H1 (cell line): Measurements from ENCODE around the gene RPS5. TPM values are rescaled to one million over a fixed set of nuclear protein-coding genes. Genes with fewer than 3 reads are reported as not detected.
A peak's percentile ranks its signal among the peaks of the same experiment; 100 is the strongest.

Source experiments
- CHD2 ChIP-seq: IDR thresholded peaks from 2 replicates; pipeline ENCODE4 v1.6.1; 2012; ENCODE audit warnings: low read length, improper control_type of control experiment
- NRF1 ChIP-seq: IDR thresholded peaks from 2 replicates; pipeline ENCODE4 v1.6.1; 2011; ENCODE audit warnings: mild to moderate bottlenecking, low read depth, low read length, improper control_type of control experiment
- RAD21 ChIP-seq, 2 experiments: IDR thresholded peaks in 1 of 2; conservative IDR thresholded peaks in 1 of 2; 2 replicates each; pipeline ENCODE4 v1.6.1; 2011; ENCODE audit warnings: low read depth in 2 of 2, low read length in 2 of 2, improper control_type of control experiment in 1 of 2, inconsistent platforms in 1 of 2, mild to moderate bottlenecking in 1 of 2, moderate library complexity in 1 of 2
- RFX5 ChIP-seq: IDR thresholded peaks from 2 replicates; pipeline ENCODE4 v1.6.1; 2011; ENCODE audit warnings: low read depth, low read length, improper control_type of control experiment, borderline replicate concordance
- SAP30 ChIP-seq: fragments of 300-600 bp; sonication (generic); IDR thresholded peaks from 2 replicates; pipeline ENCODE4 v1.7.1; 2012; ENCODE audit warnings: low read length, moderate library complexity, mild to moderate bottlenecking, inconsistent platforms; ENCODE audit not compliant: insufficient read depth, insufficient replicate concordance
- polyA plus RNA-seq, 7 experiments: library from polyadenylated mRNA; depleted of rRNA in 3 of 7; stranded (reverse) in 5 of 7; unstranded in 2 of 7; fragments of >200 nt in 5 of 7; fragments of 200-250 nt in 2 of 7; gene quantifications; 1 replicate in 5 of 7; 2 replicates in 1 of 7; 4 replicates in 1 of 7; pipeline versions ENCODE4 v1.2.1 to v1.2.3, GENCODE V29; 2011 to 2013; ENCODE audit warnings: missing spikeins in 2 of 7, mixed read lengths in 2 of 7
- total RNA-seq: library from RNA; stranded (reverse); fragmentation: NEBNext Ultra II Directional; extraction: Animal tissue kit (Norgen Biotek cat#: 25700); gene quantifications from 2 replicates; pipeline ENCODE4 v1.2.1, GENCODE V29; 2021

Gene RPS5
- total and polyA plus RNA-seq, 2 of the 8 experiments (the other 6 are each of a cell fraction or from before 2014, with no cell fraction given), result 1,557 to 5,731 TPM

DNA sequence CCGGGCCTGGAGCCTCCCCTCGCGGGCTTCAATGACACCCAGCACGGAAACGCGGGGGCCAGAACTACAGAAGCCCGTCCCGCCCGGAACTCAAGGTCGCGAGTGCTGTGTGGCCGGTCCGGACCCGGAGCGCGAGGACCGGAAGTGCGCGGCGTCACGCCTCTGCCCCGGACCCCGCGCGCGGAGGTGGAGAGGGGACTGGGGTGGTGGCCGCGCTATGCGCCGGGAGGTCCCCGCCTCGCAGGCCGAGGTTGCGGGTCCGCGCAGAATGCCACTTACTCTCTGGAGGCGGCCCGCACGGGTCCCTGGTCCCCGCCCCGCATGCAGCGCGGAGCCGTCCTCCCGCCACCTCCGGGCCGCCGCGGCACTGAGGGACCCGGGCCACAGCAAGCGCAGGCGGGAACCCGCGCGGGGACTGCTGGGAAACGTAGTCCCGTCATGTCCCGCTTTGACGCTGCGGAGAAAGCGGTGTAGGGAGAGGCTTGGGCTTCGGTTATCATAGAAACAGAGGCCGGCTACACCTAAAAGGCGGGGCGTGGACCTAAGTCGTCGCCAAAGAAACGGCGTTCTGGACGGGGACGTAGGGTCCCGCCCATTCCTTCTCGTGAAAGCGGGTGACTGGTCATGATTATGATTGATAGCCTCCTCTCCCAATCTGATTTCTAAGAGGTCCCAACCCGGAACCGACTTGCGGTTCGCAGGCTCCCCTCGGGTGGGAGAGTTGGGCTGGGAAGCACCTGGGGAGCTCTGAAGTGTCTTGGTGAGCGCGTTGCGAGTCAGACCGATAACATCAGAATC is 6.2 kb upstream of the RPS5 start, which contains the start of gene ZNF837 (continued):
- TF ChIP-seq SAP30 (peak; percentile 79), RAD21 (IDR thresholded peaks at IDR 0.05 in 1 of 2, conservative IDR thresholded peaks at IDR 0.05 in 1 of 2; ENCODE audit: low read depth in 2 of 2, low read length in 2 of 2) (no peak; a peak in 1 of 4 replicates), CHD2 (peak; percentile 85), RFX5 (no peak), NRF1 (no peak)
